C4-2B (cell line): ENCODE results near the gene SUN1.
"Not testable (repeated sequence)": the region's sequence is repeated elsewhere in the genome, so short reads cannot be mapped to it uniquely, and the experiment has no call there.

ENCODE experiments used
- H3K27ac ChIP-seq: fragments of 450-650 bp; 2 replicates; pipeline ENCODE4 v1.5.1; 2017
- ZFX ChIP-seq: fragments of 450-650 bp; IDR thresholded peaks from 2 replicates; pipeline ENCODE4 v1.6.1; 2017
- TF ChIP-seq, protein P1 (sequence below): fragments of 450-650 bp; conservative IDR thresholded peaks from 2 replicates; pipeline ENCODE4 v1.5.1; 2017; ENCODE audit warnings: mild to moderate bottlenecking

The SUN1 gene

DNA sequence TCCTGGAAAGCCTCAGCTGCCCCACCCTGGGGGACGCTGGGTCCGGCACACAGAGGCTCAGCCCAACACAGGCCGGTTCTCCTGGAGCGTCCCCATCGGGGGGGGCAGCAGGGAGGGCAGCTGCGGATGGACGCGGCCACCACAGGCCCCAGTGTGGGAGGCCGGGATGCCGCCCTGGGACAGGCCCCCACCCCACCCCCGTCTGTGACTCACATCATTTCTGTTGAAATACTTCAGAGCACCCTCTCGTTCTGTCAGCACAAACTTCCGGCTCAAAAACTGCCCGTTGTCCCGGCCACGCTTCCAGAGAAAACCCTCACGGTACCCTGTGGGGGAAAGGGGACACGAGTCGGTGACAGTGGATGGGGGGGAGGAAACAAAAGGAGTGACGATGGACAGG, 72.6 kb downstream of the SUN1 start:
- H3K27ac ChIP-seq, result no peak overlapping the region
- no peak for TF ChIP-seq ZFX
- TF ChIP-seq, protein P1, sequence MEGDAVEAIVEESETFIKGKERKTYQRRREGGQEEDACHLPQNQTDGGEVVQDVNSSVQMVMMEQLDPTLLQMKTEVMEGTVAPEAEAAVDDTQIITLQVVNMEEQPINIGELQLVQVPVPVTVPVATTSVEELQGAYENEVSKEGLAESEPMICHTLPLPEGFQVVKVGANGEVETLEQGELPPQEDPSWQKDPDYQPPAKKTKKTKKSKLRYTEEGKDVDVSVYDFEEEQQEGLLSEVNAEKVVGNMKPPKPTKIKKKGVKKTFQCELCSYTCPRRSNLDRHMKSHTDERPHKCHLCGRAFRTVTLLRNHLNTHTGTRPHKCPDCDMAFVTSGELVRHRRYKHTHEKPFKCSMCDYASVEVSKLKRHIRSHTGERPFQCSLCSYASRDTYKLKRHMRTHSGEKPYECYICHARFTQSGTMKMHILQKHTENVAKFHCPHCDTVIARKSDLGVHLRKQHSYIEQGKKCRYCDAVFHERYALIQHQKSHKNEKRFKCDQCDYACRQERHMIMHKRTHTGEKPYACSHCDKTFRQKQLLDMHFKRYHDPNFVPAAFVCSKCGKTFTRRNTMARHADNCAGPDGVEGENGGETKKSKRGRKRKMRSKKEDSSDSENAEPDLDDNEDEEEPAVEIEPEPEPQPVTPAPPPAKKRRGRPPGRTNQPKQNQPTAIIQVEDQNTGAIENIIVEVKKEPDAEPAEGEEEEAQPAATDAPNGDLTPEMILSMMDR, result no peak

GRCh38 chr7:906776-907157, 74.5 kb downstream of the SUN1 start:
- TF ChIP-seq, protein P1, result no peak
- no peak for TF ChIP-seq ZFX
- no peak overlapping the region for H3K27ac ChIP-seq

GRCh38 chr7:907158-907980, 75.1 kb downstream of the SUN1 start:
- TF ChIP-seq, protein P1, result no peak
- no peak for TF ChIP-seq ZFX

DNA sequence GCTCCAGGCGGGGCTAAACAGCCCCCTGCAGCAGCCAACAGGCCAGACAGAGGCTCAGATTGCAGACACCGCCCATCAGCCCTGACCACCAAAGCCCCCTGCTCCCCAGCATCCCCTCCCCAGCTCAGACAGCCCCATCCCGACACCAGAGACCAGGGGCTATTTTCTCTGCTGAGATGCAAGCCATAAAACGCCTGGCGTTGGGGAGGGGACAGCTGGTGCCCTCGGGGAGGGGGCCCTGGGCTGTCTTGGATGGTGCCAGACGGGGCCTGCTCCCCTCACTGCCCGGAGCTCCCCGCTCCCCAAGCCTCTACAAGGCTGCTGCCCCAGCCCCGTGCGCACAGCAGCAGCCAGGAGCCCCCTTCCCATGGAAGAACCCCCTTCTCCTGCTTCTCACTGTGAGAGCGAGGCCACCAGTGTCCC, 75.9 kb downstream of the SUN1 start:
- TF ChIP-seq, protein P1, result no peak
- no peak for TF ChIP-seq ZFX
- H3K27ac ChIP-seq, result no peak overlapping the region

More at GRCh38 chr7:907158-907980, 75.1 kb downstream of the SUN1 start:
- no peak overlapping the region for H3K27ac ChIP-seq

DNA sequence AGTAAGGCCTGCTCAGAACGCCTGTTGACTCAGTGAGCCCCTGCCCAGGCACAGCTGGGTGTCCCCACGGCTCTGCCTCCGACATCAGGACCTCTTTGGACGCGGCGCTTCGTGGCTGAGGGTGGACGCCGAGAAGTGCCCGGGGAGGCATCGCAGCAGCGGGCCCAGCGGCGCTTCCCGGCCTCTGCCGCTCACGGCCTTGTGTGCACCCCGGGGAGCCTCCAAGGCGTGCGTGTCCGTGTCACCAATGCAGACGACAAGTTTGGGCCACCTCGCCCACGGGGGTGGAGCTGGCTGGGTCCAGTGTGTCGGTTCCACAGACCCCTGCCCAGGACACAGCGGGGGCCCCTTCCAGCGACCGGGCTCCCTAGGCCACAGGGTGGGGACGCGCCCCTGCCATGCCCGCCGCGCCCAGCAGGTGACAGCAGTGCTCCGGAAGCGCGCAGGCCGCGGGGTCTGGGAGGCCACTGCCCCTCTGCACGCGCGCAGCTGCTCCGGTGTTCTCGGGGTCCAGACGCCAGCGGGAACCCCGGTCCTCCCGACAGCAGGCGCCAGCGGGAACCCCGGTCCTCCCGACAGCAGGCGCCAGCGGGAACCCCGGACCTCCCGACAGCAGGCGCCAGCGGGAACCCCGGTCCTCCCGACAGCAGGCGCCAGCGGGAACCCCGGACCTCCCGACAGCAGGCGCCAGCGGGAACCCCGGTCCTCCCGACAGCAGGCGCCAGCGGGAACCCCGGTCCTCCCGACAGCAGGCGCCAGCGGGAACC, 76.5 kb downstream of the SUN1 start:
- TF ChIP-seq, protein P1, result peak; percentile 87
- H3K27ac ChIP-seq, result not testable (repeated sequence)

GRCh38 chr7:909358-910329, 77.4 kb downstream of the SUN1 start:
- no peak for TF ChIP-seq ZFX
- TF ChIP-seq, protein P1, result peak; percentile 39; the same call in 1 of the 2 replicates
- H3K27ac ChIP-seq, result no peak overlapping the region
